ENCODE measurements around the gene NVL. TPM values are rescaled to one million over a fixed set of nuclear protein-coding genes. Genes with fewer than 3 reads are reported as not detected.
A peak's percentile ranks its signal among the peaks of the same experiment; 100 is the strongest.

NVL gene
- total RNA-seq, 1 donor from 2014 or later, result 36.2 TPM

GRCh38 chr1:224188286-224188685 is 141.7 kb downstream of the NVL start:
- H3K4me3 Mint-ChIP-seq (ENCODE audit: unreplicated experiment), result no peak overlapping the region
- H3K27ac ChIP-seq (ENCODE audit: low read depth, low read length), result no peak overlapping the region
- H3K27me3 ChIP-seq (ENCODE audit: insufficient read depth, low read length), result no peaks in the 10 kb centered on the region
- H3K9me3 ChIP-seq (ENCODE audit: insufficient read depth, low read depth, low read length), result no peaks in the 10 kb centered on the region
- peaks cover 92% of the 10 kb centered on the region for H3K79me2 ChIP-seq (ENCODE audit: insufficient read depth, low read length)
- peaks cover 78% of the 10 kb centered on the region for H4K20me1 ChIP-seq (ENCODE audit: insufficient read depth, low read length)
- peaks cover 3% of the 10 kb centered on the region for H3K9me3 Mint-ChIP-seq (ENCODE audit: unreplicated experiment)
- no peak for FAIRE-seq
- peaks cover 6% of the 10 kb centered on the region for H3K4me1 Mint-ChIP-seq (ENCODE audit: low read depth, unreplicated experiment)
- no peaks in the 10 kb centered on the region for H3K27me3 Mint-ChIP-seq (ENCODE audit: low read depth, unreplicated experiment)
- peaks cover 6% of the 10 kb centered on the region for H3K4me1 ChIP-seq (ENCODE audit: insufficient read depth, low read length)
- H3K9ac ChIP-seq (ENCODE audit: low read length), result no peak overlapping the region
- DNase-seq (ENCODE audit: low read depth), result no peak
- no peak overlapping the region for H3K4me2 ChIP-seq (ENCODE audit: low read length)
- H3K36me3 ChIP-seq (ENCODE audit: insufficient read depth, low read length), result peaks cover 16% of the 10 kb centered on the region
- H3K36me3 Mint-ChIP-seq (ENCODE audit: low read depth, unreplicated experiment), result peaks cover 16% of the 10 kb centered on the region
- no peak for TF ChIP-seq EZH2 (IDR thresholded peaks at IDR 0.05; ENCODE audit: insufficient read depth, low read length)
- no peak for TF ChIP-seq CTCF (IDR thresholded peaks at IDR 0.05; ENCODE audit: insufficient read depth, low read depth, low read length)
- no peak overlapping the region for H3K4me3 ChIP-seq (ENCODE audit: insufficient read depth, low read depth, low read length)
- H3K27ac Mint-ChIP-seq (ENCODE audit: unreplicated experiment), result no peak overlapping the region
- H2AFZ ChIP-seq (ENCODE audit: low read depth, low read length), result no peak overlapping the region

- no peak for DNase-seq (ENCODE audit: low read depth)
- no peaks in the 10 kb centered on the region for H3K27me3 ChIP-seq (ENCODE audit: insufficient read depth, low read length)
- FAIRE-seq, result no peak
- peak overlapping the region; percentile 96 for H3K4me3 Mint-ChIP-seq (ENCODE audit: unreplicated experiment)
- H3K4me1 Mint-ChIP-seq (ENCODE audit: low read depth, unreplicated experiment), result peaks cover 6% of the 10 kb centered on the region
- H3K79me2 ChIP-seq (ENCODE audit: insufficient read depth, low read length), result peaks cover 71% of the 10 kb centered on the region
- peaks cover 11% of the 10 kb centered on the region for H3K4me1 ChIP-seq (ENCODE audit: insufficient read depth, low read length)
- H3K9me3 ChIP-seq (ENCODE audit: insufficient read depth, low read depth, low read length), result no peaks in the 10 kb centered on the region
- H3K27ac Mint-ChIP-seq (ENCODE audit: unreplicated experiment), result peak overlapping the region; percentile 72
- no peaks in the 10 kb centered on the region for H3K27me3 Mint-ChIP-seq (ENCODE audit: low read depth, unreplicated experiment)
- peaks cover 8% of the 10 kb centered on the region for H3K36me3 ChIP-seq (ENCODE audit: insufficient read depth, low read length)
- H3K27ac ChIP-seq (ENCODE audit: low read depth, low read length), result no peak overlapping the region
- no peak overlapping the region for H3K4me3 ChIP-seq (ENCODE audit: insufficient read depth, low read depth, low read length)
- H3K4me2 ChIP-seq (ENCODE audit: low read length), result peak overlapping the region; percentile 92
- no peak overlapping the region for H3K9ac ChIP-seq (ENCODE audit: low read length)
- no peak overlapping the region for H2AFZ ChIP-seq (ENCODE audit: low read depth, low read length)
- peaks cover 58% of the 10 kb centered on the region for H4K20me1 ChIP-seq (ENCODE audit: insufficient read depth, low read length)
- no peak for TF ChIP-seq EZH2 (IDR thresholded peaks at IDR 0.05; ENCODE audit: insufficient read depth, low read length)
- no peak for TF ChIP-seq CTCF (IDR thresholded peaks at IDR 0.05; ENCODE audit: insufficient read depth, low read depth, low read length)
- H3K9me3 Mint-ChIP-seq (ENCODE audit: unreplicated experiment), result peaks cover 3% of the 10 kb centered on the region
- H3K36me3 Mint-ChIP-seq (ENCODE audit: low read depth, unreplicated experiment), result peaks cover 15% of the 10 kb centered on the region
Observed at GRCh38 chr1:224185208-224185607, 144.8 kb downstream of the NVL start.

- peak overlapping the region; percentile 49 for H2AFZ ChIP-seq (ENCODE audit: low read depth, low read length)
- no peak for FAIRE-seq
- H3K4me1 Mint-ChIP-seq (ENCODE audit: low read depth, unreplicated experiment), result peaks cover 6% of the 10 kb centered on the region
Observed at GRCh38 chr1:224183591-224184312, 146.2 kb downstream of the NVL start.

More at GRCh38 chr1:224183591-224184312, 146.2 kb downstream of the NVL start:
- peak overlapping the region; percentile 83 for H3K27ac Mint-ChIP-seq (ENCODE audit: unreplicated experiment)
- peak overlapping the region; percentile 96 for H3K4me3 Mint-ChIP-seq (ENCODE audit: unreplicated experiment)
- Histone ChIP-seq H4K20me1 (ENCODE audit: insufficient read depth, low read length) (peaks cover 43% of the 10 kb centered on the region), H3K9me3 (ENCODE audit: insufficient read depth, low read depth, low read length) (no peaks in the 10 kb centered on the region), H3K36me3 (ENCODE audit: insufficient read depth, low read length) (no peaks in the 10 kb centered on the region), H3K9ac (ENCODE audit: low read length) (peak overlapping the region; percentile 86), H3K79me2 (ENCODE audit: insufficient read depth, low read length) (peaks cover 56% of the 10 kb centered on the region), H3K27me3 (ENCODE audit: insufficient read depth, low read length) (no peaks in the 10 kb centered on the region), H3K4me1 (ENCODE audit: insufficient read depth, low read length) (peaks cover 11% of the 10 kb centered on the region), H3K4me3 (ENCODE audit: insufficient read depth, low read depth, low read length) (peak overlapping the region; percentile 80), H3K27ac (ENCODE audit: low read depth, low read length) (peak overlapping the region; percentile 82), H3K4me2 (ENCODE audit: low read length) (peak overlapping the region; percentile 92)
- H3K9me3 Mint-ChIP-seq (ENCODE audit: unreplicated experiment), result peaks cover 3% of the 10 kb centered on the region
- DNase-seq (ENCODE audit: low read depth), result peak; percentile 48
- H3K36me3 Mint-ChIP-seq (ENCODE audit: low read depth, unreplicated experiment), result peaks cover 12% of the 10 kb centered on the region
- H3K27me3 Mint-ChIP-seq (ENCODE audit: low read depth, unreplicated experiment), result no peaks in the 10 kb centered on the region
- no peak for TF ChIP-seq CTCF (IDR thresholded peaks at IDR 0.05; ENCODE audit: insufficient read depth, low read depth, low read length)
- no peak for TF ChIP-seq EZH2 (IDR thresholded peaks at IDR 0.05; ENCODE audit: insufficient read depth, low read length)

All from astrocyte (in vitro differentiated cells and primary cell).